GM18867 (cell line): ENCODE measurements around the gene SMIM33.
A peak's percentile ranks its signal among the peaks of the same experiment; 100 is the strongest.
"Not testable (repeated sequence)": the region's sequence is repeated elsewhere in the genome, so short reads cannot be mapped to it uniquely, and the experiment has no call there.

Experiments
- ATAC-seq: cut with Tn5 transposase; IDR thresholded peaks from one replicate; pipeline ENCODE4 v1.9.1; 2021; ENCODE audit warnings: mild to moderate bottlenecking, moderate library complexity; ENCODE audit not compliant: unreplicated experiment

SMIM33 gene

GRCh38 chr5:139456776-139457175, 14.0 kb upstream of the SMIM33 start:
- ATAC-seq: no peak

GRCh38 chr5:139457241-139457640, 13.6 kb upstream of the SMIM33 start:
- ATAC-seq: no peak

GRCh38 chr5:139457653-139458306, 13.0 kb upstream of the SMIM33 start:
- ATAC-seq: no peak

DNA sequence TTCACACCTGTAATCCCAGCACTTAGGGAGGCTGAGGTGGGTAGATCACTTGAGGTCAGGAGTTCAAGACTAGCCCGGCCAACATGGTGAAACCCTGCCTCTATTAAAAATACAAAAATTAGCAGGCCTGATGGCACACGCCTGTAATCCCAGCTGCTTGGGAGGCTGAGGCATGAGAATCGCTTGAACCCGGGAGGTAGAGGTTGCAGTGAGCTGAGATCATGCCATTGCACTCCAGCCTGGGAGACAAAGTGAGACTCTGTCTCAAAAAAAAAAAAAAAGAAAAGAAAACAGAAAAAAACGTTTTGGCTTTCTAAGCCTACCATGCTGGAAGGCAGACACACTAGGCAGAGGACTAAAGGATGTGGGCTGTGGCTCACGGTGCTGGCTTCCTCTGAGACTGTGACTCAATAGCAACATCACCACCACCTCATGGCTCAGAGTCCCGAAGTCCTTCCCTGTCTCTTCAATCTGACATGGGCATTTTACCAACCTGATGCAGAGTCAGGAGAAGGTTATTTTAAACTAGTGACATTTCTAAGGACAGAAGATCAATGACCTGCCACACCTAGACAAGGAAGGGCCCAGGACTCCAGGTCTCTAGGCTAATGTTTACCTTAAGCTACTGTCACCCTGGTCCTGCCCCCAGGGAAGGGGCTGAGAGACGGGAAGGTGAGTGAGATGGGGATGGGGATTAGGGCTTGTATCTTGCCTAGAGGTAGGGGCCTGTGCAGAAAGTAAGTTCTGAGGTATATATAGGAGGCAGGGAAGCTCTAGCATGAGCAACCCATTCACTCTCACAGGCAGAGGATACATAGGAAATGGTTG, 12.0 kb upstream of the SMIM33 start:
- ATAC-seq: peak; percentile 66

DNA sequence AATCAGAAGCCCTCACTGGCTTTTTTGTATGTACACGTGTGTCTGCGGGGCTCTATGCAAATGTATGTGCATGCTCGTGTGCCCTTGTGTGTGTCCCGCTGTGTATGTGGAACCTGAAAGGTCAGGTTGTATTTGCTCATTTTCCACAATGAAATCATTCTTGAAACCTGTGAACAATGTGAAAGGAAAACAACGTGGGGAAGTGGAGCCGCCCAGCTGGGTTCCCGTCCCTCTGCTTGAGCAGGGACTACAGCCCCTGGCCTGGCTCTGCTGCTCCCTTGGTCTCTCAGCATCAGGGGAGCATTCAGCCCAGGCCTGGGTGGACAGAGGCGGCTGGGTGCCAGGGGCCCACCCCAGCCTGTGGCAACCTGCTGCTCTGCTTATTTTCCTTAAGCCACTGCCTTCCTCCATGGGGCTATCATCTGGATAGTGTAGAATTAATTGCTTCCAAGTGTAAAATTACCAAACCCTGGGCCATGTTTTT, 11.3 kb upstream of the SMIM33 start:
- ATAC-seq: peak; percentile 36

DNA sequence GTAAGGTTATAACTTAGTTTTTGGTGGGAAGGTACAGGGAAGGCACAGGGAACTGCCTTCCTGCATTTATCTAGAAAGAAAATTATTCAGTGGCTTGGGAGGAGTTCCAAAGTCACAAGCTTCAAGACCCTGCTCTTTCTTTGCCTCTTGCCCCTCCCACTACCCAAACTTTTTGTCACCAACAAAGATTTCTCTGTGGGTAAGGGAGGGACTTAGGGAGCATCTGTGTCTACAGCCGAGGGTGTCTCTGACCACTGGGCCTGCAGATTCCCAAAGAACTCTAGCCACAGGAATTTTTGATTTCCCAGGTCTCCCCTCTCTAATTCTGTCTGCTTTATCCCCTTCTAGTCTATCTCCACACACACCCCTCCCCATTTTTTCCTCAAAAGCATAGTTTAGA, 10.3 kb upstream of the SMIM33 start:
- no peak for ATAC-seq

GRCh38 chr5:139461176-139461575, 9.6 kb upstream of the SMIM33 start:
- ATAC-seq: no peak

DNA sequence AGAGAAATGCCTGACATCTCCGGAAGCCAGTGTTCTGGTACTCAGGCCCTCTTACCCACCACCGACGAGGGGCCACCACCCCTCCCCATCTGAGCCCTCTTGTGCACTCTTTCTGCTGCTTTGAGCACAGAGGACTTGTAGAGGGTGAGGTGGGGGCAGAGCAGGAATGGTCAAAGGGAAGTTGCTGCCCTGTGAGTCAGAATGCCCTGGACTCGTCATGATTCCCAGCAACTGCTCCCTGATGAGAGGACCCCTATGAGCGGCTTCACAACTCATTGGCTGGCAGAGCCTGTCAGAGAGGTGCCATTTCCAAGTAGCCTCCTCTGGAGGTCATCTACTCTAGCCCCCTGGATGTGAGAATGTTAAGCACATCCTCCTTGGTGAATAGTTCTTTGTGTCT, 9.1 kb upstream of the SMIM33 start:
- ATAC-seq: no peak

- no peak for ATAC-seq
Measured at GRCh38 chr5:139462586-139463276, 8.1 kb upstream of the SMIM33 start, which contains the start of gene ECSCR. Gene ECSCR (minus strand): TSS chr5:139462743. CDS start chr5:139462670, 73 bp downstream.

- ATAC-seq: no peak
Measured at GRCh38 chr5:139468421-139468931, 2.3 kb upstream of the SMIM33 start.

- ATAC-seq: no peak
Measured at GRCh38 chr5:139472386-139473030, 1.7 kb downstream of the SMIM33 start.

- no peak for ATAC-seq
Measured at GRCh38 chr5:139473105-139473504, 2.3 kb downstream of the SMIM33 start.

GRCh38 chr5:139473565-139473964, 2.8 kb downstream of the SMIM33 start:
- no peak for ATAC-seq

DNA sequence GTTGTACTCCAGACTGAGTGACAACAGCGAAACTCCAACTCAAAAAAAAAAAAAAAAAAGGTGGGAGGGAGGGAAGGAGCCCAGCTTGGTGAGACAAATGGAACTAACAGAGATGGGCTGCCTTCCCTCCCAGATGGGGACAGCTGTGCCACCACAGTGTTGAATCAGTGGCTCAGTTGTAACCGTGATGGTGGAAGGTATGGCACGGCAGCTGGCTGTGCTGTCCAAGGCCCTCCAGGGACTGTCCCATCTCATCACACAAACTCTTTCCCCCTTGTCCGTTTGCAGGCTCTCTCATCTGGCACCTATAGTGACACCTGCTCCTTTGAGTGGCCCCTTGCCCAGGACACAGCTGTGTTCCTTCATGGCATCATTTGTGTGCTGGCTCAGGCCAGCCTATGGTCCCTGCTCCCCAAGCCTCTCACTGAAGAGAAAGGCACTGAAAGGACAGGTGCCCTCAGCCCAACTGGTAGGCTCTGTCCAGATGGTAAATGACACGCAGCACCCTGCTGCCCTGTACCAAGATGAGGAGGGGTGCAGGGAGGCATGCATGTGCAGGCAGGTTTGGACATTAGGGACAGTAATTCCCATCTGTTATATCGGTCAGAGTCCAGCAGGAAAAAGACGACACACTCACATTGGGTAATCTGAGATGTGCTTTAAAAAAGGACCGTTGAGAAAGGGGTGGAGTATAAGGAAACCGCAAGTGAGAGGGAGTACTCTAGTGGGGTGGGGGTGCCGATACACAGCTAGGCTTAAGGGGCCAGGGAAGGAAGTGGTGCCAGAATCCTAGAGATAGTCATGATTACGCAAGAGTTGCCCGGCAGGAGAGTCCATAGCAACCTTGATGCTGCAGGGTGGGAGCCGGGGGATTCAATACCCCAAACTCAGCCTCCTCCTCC, 4.3 kb downstream of the SMIM33 start:
- ATAC-seq: no peak

DNA sequence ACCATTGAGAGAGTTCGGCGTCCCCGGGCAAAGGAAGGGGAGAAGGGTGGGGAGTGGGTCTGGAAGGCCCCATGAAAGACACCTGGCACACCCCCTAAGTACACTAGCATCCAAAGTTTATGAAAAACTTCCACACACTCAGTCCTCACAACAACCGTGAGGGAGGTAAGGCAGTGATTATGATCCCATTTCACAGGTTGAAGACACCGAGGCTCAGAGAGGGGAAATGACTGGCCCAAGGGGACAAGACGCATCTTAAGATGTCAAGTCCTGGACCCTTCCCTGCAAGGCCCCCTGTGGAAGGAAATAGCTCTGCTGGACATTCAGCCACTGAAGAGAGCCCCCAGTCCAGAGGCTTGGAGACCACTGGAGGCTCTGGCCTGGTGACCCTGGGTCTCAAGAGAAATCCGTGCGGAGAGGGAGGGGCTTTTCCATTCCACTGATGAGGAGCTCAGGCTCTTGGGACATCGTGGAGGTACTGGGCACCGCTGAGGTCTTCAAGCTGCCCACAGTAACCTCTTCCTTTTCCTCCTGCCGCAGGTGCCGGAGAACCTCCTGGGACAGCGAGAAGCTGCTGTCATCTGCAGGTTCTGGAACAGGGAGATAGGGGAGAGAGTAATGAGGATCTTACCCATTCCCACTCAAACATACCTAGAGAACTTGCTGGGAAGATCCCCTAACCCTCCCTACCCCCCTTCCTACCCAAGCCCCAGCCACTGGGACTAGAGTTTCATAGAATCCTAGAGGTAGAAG, 5.2 kb downstream of the SMIM33 start:
- no peak for ATAC-seq

GRCh38 chr5:139478657-139479423, 8.0 kb downstream of the SMIM33 start:
- ATAC-seq: not testable (repeated sequence)

DNA sequence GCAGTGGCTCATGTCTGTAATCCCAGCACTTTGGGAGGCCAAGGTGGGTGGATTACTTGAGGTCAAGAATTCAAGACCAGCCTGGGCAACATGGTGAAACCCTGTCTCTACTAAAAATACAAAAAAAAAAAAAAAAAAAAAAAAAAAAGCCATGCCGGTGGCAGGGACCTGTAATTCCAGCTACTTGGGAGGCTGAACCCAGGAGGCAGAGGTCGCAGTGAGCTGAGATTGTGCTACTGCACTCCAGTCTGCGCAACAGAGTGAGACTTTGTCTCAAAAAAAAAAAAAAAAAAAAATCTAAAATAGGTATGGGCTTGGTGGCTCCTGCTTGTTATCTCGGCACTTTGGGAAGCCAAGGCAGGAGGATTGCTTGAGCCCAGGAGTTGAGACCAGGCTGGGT, 8.9 kb downstream of the SMIM33 start:
- not testable (repeated sequence) for ATAC-seq

DNA sequence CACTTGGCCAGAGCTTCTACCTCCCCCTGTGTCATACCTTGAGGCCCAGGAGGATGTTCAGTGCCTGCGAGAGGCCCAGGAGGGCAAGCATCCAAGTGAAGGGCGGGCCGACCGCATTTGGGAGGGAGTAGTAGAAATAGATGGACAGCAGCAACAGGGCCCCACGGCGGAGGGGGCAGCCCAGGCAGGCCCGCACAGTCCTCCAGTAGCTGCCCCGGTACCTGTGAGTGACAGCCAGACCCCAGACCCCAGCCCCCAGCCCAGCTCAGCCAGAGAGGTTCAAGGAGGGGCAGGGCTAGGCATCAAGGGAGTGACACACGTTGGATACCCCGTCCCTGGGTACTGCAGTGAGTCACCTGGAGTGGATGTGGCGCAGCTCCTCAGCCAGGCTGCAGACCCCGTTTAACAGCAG, 10.3 kb downstream of the SMIM33 start:
- no peak for ATAC-seq
